ENCODE measurements around the gene TRIAP1.

Gene TRIAP1

DNA sequence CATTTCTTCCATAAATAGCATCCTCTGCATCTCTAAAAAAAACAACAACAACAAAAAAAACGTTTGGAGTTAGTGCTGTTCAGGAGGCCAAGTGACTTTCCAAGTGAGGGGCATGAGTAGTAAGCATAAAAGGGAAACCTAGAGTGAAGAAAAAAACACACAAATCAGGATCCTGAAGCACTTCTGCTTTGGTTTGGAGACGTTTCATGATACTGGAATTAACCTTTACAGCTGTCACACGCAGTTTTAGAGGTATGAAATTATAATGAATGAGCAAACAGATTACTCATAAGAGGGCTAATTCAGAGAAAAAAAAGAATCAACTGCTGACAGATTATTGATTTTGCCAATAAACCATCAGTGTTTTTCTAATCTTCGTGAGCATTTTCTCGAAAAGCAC, 19.6 kb upstream of the TRIAP1 start:
- ChIA-PET CTCF (interaction anchor here (0.6 to 13.2 kb wide), 10 partner anchors 9 to 148 kb away, joined by 3 to 242 read pairs (median 5); partner anchors contain the start of genes DYNLL1, GATC and TRIAP1), POLR2A (interaction anchor here (2.1 kb wide), 1 partner anchor 30 kb away, joined by 8 read pairs; the partner anchor contains the start of gene DYNLL1)
- no peak for DNase-seq (ENCODE audit: low read depth, low spot score)
- H3K4me3 ChIP-seq (ENCODE audit: low read depth, low read length), result no peak overlapping the region
- TF ChIP-seq, protein P1, sequence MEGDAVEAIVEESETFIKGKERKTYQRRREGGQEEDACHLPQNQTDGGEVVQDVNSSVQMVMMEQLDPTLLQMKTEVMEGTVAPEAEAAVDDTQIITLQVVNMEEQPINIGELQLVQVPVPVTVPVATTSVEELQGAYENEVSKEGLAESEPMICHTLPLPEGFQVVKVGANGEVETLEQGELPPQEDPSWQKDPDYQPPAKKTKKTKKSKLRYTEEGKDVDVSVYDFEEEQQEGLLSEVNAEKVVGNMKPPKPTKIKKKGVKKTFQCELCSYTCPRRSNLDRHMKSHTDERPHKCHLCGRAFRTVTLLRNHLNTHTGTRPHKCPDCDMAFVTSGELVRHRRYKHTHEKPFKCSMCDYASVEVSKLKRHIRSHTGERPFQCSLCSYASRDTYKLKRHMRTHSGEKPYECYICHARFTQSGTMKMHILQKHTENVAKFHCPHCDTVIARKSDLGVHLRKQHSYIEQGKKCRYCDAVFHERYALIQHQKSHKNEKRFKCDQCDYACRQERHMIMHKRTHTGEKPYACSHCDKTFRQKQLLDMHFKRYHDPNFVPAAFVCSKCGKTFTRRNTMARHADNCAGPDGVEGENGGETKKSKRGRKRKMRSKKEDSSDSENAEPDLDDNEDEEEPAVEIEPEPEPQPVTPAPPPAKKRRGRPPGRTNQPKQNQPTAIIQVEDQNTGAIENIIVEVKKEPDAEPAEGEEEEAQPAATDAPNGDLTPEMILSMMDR (IDR thresholded peaks at IDR 0.05; ENCODE audit: insufficient read depth, low read length, missing control alignments), result no peak

DNA sequence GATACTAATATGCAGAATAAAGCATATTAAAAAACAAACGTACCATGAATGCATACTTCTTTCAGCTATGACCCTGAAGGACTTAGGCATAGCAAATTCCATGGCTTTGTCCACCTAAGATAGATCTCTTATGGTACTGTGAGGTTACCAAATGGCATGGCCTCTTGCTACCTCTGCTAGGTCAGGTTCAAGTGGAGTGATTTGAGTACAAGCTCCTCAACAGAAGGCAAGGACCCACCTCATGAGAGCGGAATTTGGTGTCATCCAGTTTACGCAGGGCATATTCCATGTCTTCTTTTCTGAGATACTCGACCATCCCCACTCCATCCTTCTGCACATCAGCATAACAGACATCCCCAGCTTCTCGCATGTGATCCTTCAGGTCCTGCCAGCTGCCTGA, 17.5 kb upstream of the TRIAP1 start:
- POLR2A ChIA-PET, result no interaction called here
- TF ChIP-seq, protein P1 (IDR thresholded peaks at IDR 0.05; ENCODE audit: insufficient read depth, low read length, missing control alignments), result no peak
- DNase-seq (ENCODE audit: low read depth, low spot score), result no peak
- no peak overlapping the region for H3K4me3 ChIP-seq (ENCODE audit: low read depth, low read length)
- CTCF ChIA-PET, result interaction anchor here (0.6 to 13.2 kb wide), 7 partner anchors 8 to 107 kb away, joined by 3 to 242 read pairs (median 6); partner anchors contain the start of genes DYNLL1, GATC and TRIAP1

DNA sequence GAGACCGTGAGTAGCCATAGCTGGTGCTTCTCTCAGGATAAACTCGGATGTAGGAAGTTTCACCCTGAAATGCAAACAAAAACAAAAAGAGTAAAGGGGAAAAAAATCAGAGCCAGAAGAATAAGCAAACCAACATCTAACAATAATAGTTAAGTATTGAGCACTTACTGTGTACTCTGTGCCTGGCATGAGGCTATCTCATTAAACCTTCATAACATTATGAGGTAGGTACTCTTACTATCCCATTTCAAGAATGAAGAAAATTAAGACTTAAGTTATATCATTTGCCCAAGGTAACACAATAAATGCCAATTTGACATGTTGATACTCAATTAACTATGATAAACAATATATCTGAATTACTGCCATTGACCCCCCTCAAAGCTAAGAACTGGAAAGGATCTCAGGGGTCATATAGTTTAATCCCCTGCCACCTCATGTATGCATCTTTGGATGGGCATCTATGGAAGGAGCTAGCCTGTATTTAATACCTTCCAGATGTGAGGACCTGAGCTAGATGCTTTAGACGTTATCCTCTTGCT, 16.0 kb upstream of the TRIAP1 start:
- H3K4me3 ChIP-seq (ENCODE audit: low read depth, low read length), result no peak overlapping the region
- ChIA-PET POLR2A (no interaction called here), CTCF (interaction anchor here (0.6 to 9.9 kb wide), 3 partner anchors 11 to 105 kb away, joined by 3 to 242 read pairs (median 9); partner anchors contain the start of genes GATC and TRIAP1)
- DNase-seq (ENCODE audit: low read depth, low spot score), result no peak
- TF ChIP-seq, protein P1 (IDR thresholded peaks at IDR 0.05; ENCODE audit: insufficient read depth, low read length, missing control alignments), result no peak

- TF ChIP-seq, protein P1 (IDR thresholded peaks at IDR 0.05; ENCODE audit: insufficient read depth, low read length, missing control alignments), result no peak
- no peak for DNase-seq (ENCODE audit: low read depth, low spot score)
- ChIA-PET POLR2A (interaction anchor here (2.0 kb wide), 1 partner anchor 36 kb away, joined by 6 read pairs; the partner anchor contains the start of gene DYNLL1), CTCF (interaction anchor here (19.2 kb wide), 1 partner anchor 6 kb away, joined by 242 read pairs; the partner anchor contains the start of gene SRSF9)
- no peak overlapping the region for H3K4me3 ChIP-seq (ENCODE audit: low read depth, low read length)
Observed at GRCh38 chr12:120460157-120460556, 14.0 kb upstream of the TRIAP1 start.

GRCh38 chr12:120457133-120457532, 10.9 kb upstream of the TRIAP1 start:
- TF ChIP-seq, protein P1 (IDR thresholded peaks at IDR 0.05; ENCODE audit: insufficient read depth, low read length, missing control alignments), result peak; percentile 19
- H3K4me3 ChIP-seq (ENCODE audit: low read depth, low read length), result no peak overlapping the region
- ChIA-PET CTCF (interaction anchor here (2.1 to 19.2 kb wide), 3 partner anchors 9 to 13 kb away, joined by 13 to 242 read pairs (median 15); partner anchors contain the start of gene SRSF9), POLR2A (no interaction called here)
- DNase-seq (ENCODE audit: low read depth, low spot score), result no peak

GRCh38 chr12:120455302-120455701, 9.1 kb upstream of the TRIAP1 start:
- CTCF ChIA-PET, result interaction anchor here (19.2 kb wide), 1 partner anchor 11 kb away, joined by 242 read pairs; the partner anchor contains the start of gene SRSF9
- TF ChIP-seq, protein P1 (IDR thresholded peaks at IDR 0.05; ENCODE audit: insufficient read depth, low read length, missing control alignments), result no peak
- POLR2A ChIA-PET, result no interaction called here
- H3K4me3 ChIP-seq (ENCODE audit: low read depth, low read length), result no peak overlapping the region
- DNase-seq (ENCODE audit: low read depth, low spot score), result no peak
